Sigmoid colon (tissue), 4 donors: Measurements from ENCODE around the gene AVEN.

Experiments used
- CTCF ChIP-seq, 4 experiments: fragments of 450-650 bp in 3 of 4; fragments of 200-600 bp in 1 of 4; IDR thresholded peaks; one replicate each; pipeline ENCODE4 v1.5.1; 2016 to 2019; ENCODE audit warnings: antibody characterized with exemption in 4 of 4, mild to moderate bottlenecking in 3 of 4, moderate library complexity in 2 of 4
- EP300 ChIP-seq, 4 donors: sonication (generic); formaldehyde crosslinking; IDR thresholded peaks; one replicate each; pipeline ENCODE4 v1.6.1; 2017; ENCODE audit warnings: antibody characterized with exemption in 4 of 4
- POLR2A ChIP-seq, 2 donors: fragments of 450-650 bp; IDR thresholded peaks; one replicate each; pipeline ENCODE4 v1.6.1; 2016; ENCODE audit warnings: antibody characterized with exemption in 2 of 2, mild to moderate bottlenecking in 2 of 2, moderate library complexity in 2 of 2

- no peak for TF ChIP-seq CTCF (IDR thresholded peaks at IDR 0.05)
- TF ChIP-seq POLR2A (IDR thresholded peaks at IDR 0.05) = no peak
- TF ChIP-seq EP300 (IDR thresholded peaks at IDR 0.05) = no peak
Observed at GRCh38 chr15:33860754-33861153, 178.2 kb downstream of the AVEN start.
